Vagina (tissue), 2 donors: ENCODE data around the gene BBS7. TPM values are rescaled to one million over a fixed set of nuclear protein-coding genes. Genes with fewer than 3 reads are reported as not detected.

Experiments
- DNase-seq, 2 donors: peaks; one replicate each; pipeline ENCODE4 v3.0.0-alpha.2; 2017; ENCODE audit errors: extremely low spot score in 2 of 2
- H3K27ac ChIP-seq: fragments of 200-600 bp; sonication (generic); one replicate; pipeline ENCODE4 v1.5.1; 2019
- H3K27me3 ChIP-seq: fragments of 200-600 bp; sonication (generic); one replicate; pipeline ENCODE4 v1.5.1; 2019
- H3K36me3 ChIP-seq, 2 donors: fragments of 200-600 bp; sonication (generic); one replicate each; pipeline ENCODE4 v1.5.1; 2017 to 2019
- H3K4me1 ChIP-seq: fragments of 200-600 bp; sonication (generic); one replicate; pipeline ENCODE4 v1.5.1; 2019
- H3K4me3 ChIP-seq, 2 donors: fragments of 200-600 bp; sonication (generic); 1 replicate in 1 of 2; 2 replicates in 1 of 2; pipeline ENCODE4 v1.5.1; 2016 to 2019
- H3K9me3 ChIP-seq: fragments of 200-600 bp; sonication (generic); one replicate; pipeline ENCODE4 v1.5.1; 2019
- CTCF ChIP-seq, 3 experiments: fragments of 450-650 bp in 2 of 3; fragments of 200-600 bp in 1 of 3; sonication (generic) in 1 of 3; IDR thresholded peaks; one replicate each; pipeline ENCODE4 v1.5.1; 2017 to 2019; ENCODE audit warnings: antibody characterized with exemption in 3 of 3, mild to moderate bottlenecking in 2 of 3, moderate library complexity in 2 of 3
- POLR2A ChIP-seq, 2 donors: fragments of 450-650 bp; IDR thresholded peaks; one replicate each; pipeline ENCODE4 v1.6.1; 2017; ENCODE audit warnings: antibody characterized with exemption in 2 of 2, mild to moderate bottlenecking in 2 of 2, moderate library complexity in 2 of 2
- POLR2AphosphoS5 ChIP-seq, 2 donors: sonication (generic); formaldehyde crosslinking; IDR thresholded peaks; one replicate each; pipeline ENCODE4 v1.9.0; 2017; ENCODE audit warnings: antibody characterized with exemption in 2 of 2, mild to moderate bottlenecking in 2 of 2, low read depth in 1 of 2; ENCODE audit not compliant: insufficient read depth in 1 of 2
- intact Hi-C: fragments of 100-400 bp; cut with DNase I; formaldehyde crosslinking; loops from one replicate; pipeline ENCODE4 v1.15.1; 2023
- total RNA-seq: library from RNA; depleted of rRNA; stranded (reverse); fragments of >200 nt; gene quantifications from one replicate; pipeline ENCODE4 v1.2.3, GENCODE V29; 2016

Gene BBS7, protein sequence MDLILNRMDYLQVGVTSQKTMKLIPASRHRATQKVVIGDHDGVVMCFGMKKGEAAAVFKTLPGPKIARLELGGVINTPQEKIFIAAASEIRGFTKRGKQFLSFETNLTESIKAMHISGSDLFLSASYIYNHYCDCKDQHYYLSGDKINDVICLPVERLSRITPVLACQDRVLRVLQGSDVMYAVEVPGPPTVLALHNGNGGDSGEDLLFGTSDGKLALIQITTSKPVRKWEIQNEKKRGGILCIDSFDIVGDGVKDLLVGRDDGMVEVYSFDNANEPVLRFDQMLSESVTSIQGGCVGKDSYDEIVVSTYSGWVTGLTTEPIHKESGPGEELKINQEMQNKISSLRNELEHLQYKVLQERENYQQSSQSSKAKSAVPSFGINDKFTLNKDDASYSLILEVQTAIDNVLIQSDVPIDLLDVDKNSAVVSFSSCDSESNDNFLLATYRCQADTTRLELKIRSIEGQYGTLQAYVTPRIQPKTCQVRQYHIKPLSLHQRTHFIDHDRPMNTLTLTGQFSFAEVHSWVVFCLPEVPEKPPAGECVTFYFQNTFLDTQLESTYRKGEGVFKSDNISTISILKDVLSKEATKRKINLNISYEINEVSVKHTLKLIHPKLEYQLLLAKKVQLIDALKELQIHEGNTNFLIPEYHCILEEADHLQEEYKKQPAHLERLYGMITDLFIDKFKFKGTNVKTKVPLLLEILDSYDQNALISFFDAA
- total RNA-seq = 19.2 TPM

- H3K27me3 ChIP-seq = no peaks in the 10 kb centered on the region
- no peaks in the 10 kb centered on the region for H3K9me3 ChIP-seq
- DNase-seq = peak in 1 of 2 donors; percentile 98
- peaks cover 0 to 4% of the 10 kb centered on the region in 2 donors for H3K36me3 ChIP-seq
- TF ChIP-seq POLR2A (IDR thresholded peaks at IDR 0.05) (peak in 1 of 2 donors; percentile 79), CTCF (IDR thresholded peaks at IDR 0.05) (no peak), POLR2AphosphoS5 (IDR thresholded peaks at IDR 0.05; ENCODE audit: insufficient read depth in 1 of 2, low read depth in 1 of 2) (peak; percentile 86 to 96)
- peak within 1 kb of the TSS; percentile 94 for H3K27ac ChIP-seq
- intact Hi-C loops = no loop called here
- peaks cover 11% of the 10 kb centered on the region for H3K4me1 ChIP-seq
- H3K4me3 ChIP-seq = peak within 1 kb of the TSS; percentile 80 to 95
Measured at GRCh38 chr4:121869841-121870822, at the start of gene BBS7. Gene BBS7 (minus strand): TSS chr4:121870474. CDS start chr4:121870313, 161 bp downstream.

DNA sequence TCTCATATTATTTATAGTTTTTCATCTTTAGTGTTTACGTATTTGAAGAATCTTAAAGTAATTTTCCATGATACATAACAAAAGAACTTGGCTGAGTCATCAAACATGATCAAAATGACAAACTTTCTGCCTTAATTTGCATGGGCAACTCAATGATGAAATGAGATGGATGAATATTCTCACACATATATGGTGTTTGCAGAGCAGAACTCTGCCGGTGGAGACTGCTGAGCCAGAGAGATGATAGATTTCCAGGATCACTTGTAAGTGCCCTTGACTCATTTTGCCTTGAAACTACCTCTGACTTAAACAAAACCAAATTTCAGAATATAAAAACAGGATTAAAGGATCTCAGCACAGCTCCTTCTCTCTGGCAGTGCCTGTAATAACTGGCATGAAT is 43.4 kb upstream of the BBS7 start:
- no peak for DNase-seq
- TF ChIP-seq CTCF (IDR thresholded peaks at IDR 0.05) (no peak), POLR2AphosphoS5 (IDR thresholded peaks at IDR 0.05; ENCODE audit: insufficient read depth in 1 of 2, low read depth in 1 of 2) (no peak), POLR2A (IDR thresholded peaks at IDR 0.05) (no peak)
- Histone ChIP-seq H3K27me3 (no peaks in the 10 kb centered on the region), H3K27ac (no peak overlapping the region), H3K9me3 (no peaks in the 10 kb centered on the region), H3K36me3 (no peaks in the 10 kb centered on the region), H3K4me1 (no peaks in the 10 kb centered on the region), H3K4me3 (no peak overlapping the region)
- intact Hi-C loops = no loop called here

- DNase-seq = no peak
- Histone ChIP-seq H3K27me3 (no peaks in the 10 kb centered on the region), H3K27ac (no peak overlapping the region), H3K4me3 (no peak overlapping the region), H3K36me3 (no peaks in the 10 kb centered on the region), H3K9me3 (no peaks in the 10 kb centered on the region), H3K4me1 (no peaks in the 10 kb centered on the region)
- intact Hi-C loops = no loop called here
- TF ChIP-seq POLR2AphosphoS5 (IDR thresholded peaks at IDR 0.05; ENCODE audit: insufficient read depth in 1 of 2, low read depth in 1 of 2) (no peak), POLR2A (IDR thresholded peaks at IDR 0.05) (no peak), CTCF (IDR thresholded peaks at IDR 0.05) (no peak)
Measured at GRCh38 chr4:121908346-121908745, 38.1 kb upstream of the BBS7 start.

DNA sequence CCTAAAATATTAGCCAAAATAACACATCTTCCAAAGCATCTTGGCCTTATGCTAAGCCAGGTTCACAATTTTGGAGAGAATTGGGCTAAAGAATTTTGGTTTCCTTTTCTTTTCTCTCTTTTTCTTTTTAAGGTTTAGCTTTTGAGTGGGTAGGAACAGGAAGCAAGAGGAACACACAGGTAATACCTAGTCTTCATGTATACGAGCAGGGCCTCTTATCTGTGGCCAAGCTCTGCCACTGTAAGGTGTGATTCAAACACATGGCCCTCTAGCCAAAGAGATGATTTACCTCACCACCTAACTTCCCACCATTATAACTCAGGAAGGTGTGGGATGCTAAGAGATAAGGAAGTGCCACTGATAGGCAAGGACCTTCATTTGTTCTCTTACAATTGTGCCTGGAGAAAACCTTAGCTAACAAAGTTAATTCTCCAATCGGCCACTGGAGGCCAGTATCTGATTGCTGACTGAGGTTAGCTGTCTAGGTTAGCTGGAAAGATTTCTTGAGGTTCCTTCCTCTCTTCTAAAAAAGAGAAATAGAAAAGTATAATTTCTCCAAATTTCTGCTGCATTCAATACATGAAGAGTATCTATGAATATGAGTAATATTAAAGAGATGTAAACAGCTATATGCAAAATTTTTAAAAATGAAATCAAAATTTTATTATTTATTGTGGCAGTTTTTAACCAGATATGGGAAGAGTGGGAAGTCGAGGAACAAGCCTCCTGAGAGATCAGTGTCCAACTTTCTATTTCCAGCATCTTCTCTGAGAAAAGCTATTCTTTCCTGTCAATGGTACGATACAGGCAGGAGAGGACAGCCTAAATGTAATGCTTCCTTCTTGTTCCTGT is 30.1 kb upstream of the BBS7 start:
- TF ChIP-seq CTCF (IDR thresholded peaks at IDR 0.05) (peak; percentile 30 to 72 (median 65)), POLR2A (IDR thresholded peaks at IDR 0.05) (no peak), POLR2AphosphoS5 (IDR thresholded peaks at IDR 0.05; ENCODE audit: insufficient read depth in 1 of 2, low read depth in 1 of 2) (no peak)
- Histone ChIP-seq H3K4me3 (no peak overlapping the region), H3K9me3 (no peaks in the 10 kb centered on the region), H3K36me3 (no peaks in the 10 kb centered on the region), H3K4me1 (no peaks in the 10 kb centered on the region), H3K27ac (no peak overlapping the region), H3K27me3 (no peaks in the 10 kb centered on the region)
- intact Hi-C loops = no loop called here
- no peak for DNase-seq
